K562 (cell line): ENCODE data around the gene CCDC174. TPM values are rescaled to one million over a fixed set of nuclear protein-coding genes. Genes with fewer than 3 reads are reported as not detected.
A peak's percentile ranks its signal among the peaks of the same experiment; 100 is the strongest.

Experiments
- ATF1 ChIP-seq, 2 experiments: fragments of 450-650 bp in 1 of 2; IDR thresholded peaks; 2 replicates each; pipeline ENCODE4 v1.6.1; 2016; ENCODE audit warnings: missing compliant biosample characterization in 1 of 2, missing genetic modification characterization in 1 of 2
- E2F6 ChIP-seq, 2 experiments: IDR thresholded peaks; 2 replicates each; pipeline ENCODE4 v1.6.1; 2011; ENCODE audit warnings: borderline replicate concordance in 1 of 2, control low read depth in 1 of 2, low read depth in 1 of 2, low read length in 1 of 2, mild to moderate bottlenecking in 1 of 2, mixed read lengths in 1 of 2, moderate library complexity in 1 of 2; ENCODE audit not compliant: insufficient read depth in 1 of 2, insufficient read length in 1 of 2, poor library complexity in 1 of 2, severe bottlenecking in 1 of 2; ENCODE audit errors: extremely low read depth in 1 of 2
- HNRNPUL1 ChIP-seq: fragments of 200-400 bp; formaldehyde crosslinking; IDR thresholded peaks from 2 replicates; pipeline ENCODE4 v1.6.1; 2017; ENCODE audit warnings: low read length
- NRF1 ChIP-seq, 2 experiments: fragments of 450-650 bp; IDR thresholded peaks in 1 of 2; conservative IDR thresholded peaks in 1 of 2; 2 replicates each; pipeline ENCODE4 v1.6.1; 2014; ENCODE audit warnings: mild to moderate bottlenecking in 2 of 2
- SIN3B ChIP-seq: fragments of 450-650 bp; IDR thresholded peaks from 2 replicates; pipeline ENCODE4 v1.6.1; 2017; ENCODE audit warnings: low read depth, mild to moderate bottlenecking, moderate library complexity
- STAT5B ChIP-seq: fragments of 250-450 bp; sonication (Bioruptor Pico); IDR thresholded peaks from 2 replicates; pipeline ENCODE4 v1.8.0; 2021; ENCODE audit warnings: mild to moderate bottlenecking, inconsistent platforms
- ZNF133 ChIP-seq: fragments of 250-450 bp; sonication (Bioruptor Pico); IDR thresholded peaks from 2 replicates; pipeline ENCODE4 v1.4.0; 2020; ENCODE audit warnings: mild to moderate bottlenecking
- ZNF23 ChIP-seq: fragments of 250-450 bp; sonication (Bioruptor Pico); IDR thresholded peaks from 2 replicates; pipeline ENCODE4 v1.4.0; 2020; ENCODE audit warnings: mild to moderate bottlenecking
- ZNF592 ChIP-seq: fragments of 450-650 bp; IDR thresholded peaks from 2 replicates; pipeline ENCODE4 v1.6.1; 2017; ENCODE audit warnings: antibody characterized with exemption, mild to moderate bottlenecking
- ZNF639 ChIP-seq, 2 experiments: fragments of 200-800 bp in 1 of 2; sonication (Bioruptor generic) in 1 of 2; sonication (generic) in 1 of 2; formaldehyde crosslinking in 1 of 2; IDR thresholded peaks in 1 of 2; conservative IDR thresholded peaks in 1 of 2; 2 replicates each; pipeline versions ENCODE4 v1.5.0 to v1.6.1; 2016 to 2020; ENCODE audit warnings: missing compliant biosample characterization in 1 of 2, missing genetic modification characterization in 1 of 2, missing genetic modification reagents in 1 of 2
- polyA plus RNA-seq, 8 experiments: library from polyadenylated mRNA; depleted of rRNA in 4 of 8; stranded (reverse) in 5 of 8; unstranded in 3 of 8; fragments of >200 nt; fragmentation: Nextera tagmentation in 2 of 8; fragmentation: Illumina TruSeq in 1 of 8; extraction: Ambion mirVana in 2 of 8; extraction: Trizol in 1 of 8; gene quantifications; 2 replicates each; pipeline versions ENCODE4 v1.2.1 to v1.2.3, GENCODE V29; 2011 to 2014; ENCODE audit warnings: inconsistent platforms in 1 of 8, missing spikeins in 1 of 8
- total RNA-seq, 7 experiments: library from RNA; depleted of rRNA in 6 of 7; stranded (reverse); fragments of >200 nt in 6 of 7; fragmentation: Illumina TruSeq in 2 of 7; extraction: Trizol in 2 of 7; gene quantifications; 2 replicates each; pipeline versions ENCODE4 v1.2.1 to v1.2.3, GENCODE V29; 2011 to 2021; ENCODE audit warnings: low replicate concordance in 1 of 7

Gene CCDC174
- total and polyA plus RNA-seq, 9 of the 15 experiments (the other 6 are each of a cell fraction or from before 2014, with no cell fraction given): 7.4 to 41.0 (median 28.5) TPM

GRCh38 chr3:14651440-14652251 is at the start of gene CCDC174 (continued):
- TF ChIP-seq ATF1 (CRISPR knock-in tag; IDR thresholded peaks at IDR 0.05) (peak; percentile 86; the same call in 1 of the 2 replicates), ATF1 (tag; IDR thresholded peaks at IDR 0.05) (peak; percentile 98), STAT5B (no peak), ZNF133 (CRISPR knock-in tag) (no peak), SIN3B (peak; percentile 93), HNRNPUL1 (no peak), ZNF23 (no peak), E2F6 (IDR thresholded peaks at IDR 0.05; ENCODE audit: borderline replicate concordance in 1 of 2, extremely low read depth in 1 of 2, insufficient read depth in 1 of 2, insufficient read length in 1 of 2, low read depth in 1 of 2, low read length in 1 of 2, poor library complexity in 1 of 2, severe bottlenecking in 1 of 2) (no peak), NRF1 (conservative IDR thresholded peaks at IDR 0.05 in 1 of 2, IDR thresholded peaks at IDR 0.05 in 1 of 2) (peak; percentile 93 to 95), ZNF592 (no peak), ZNF639 (CRISPR knock-in tag; conservative IDR thresholded peaks at IDR 0.05 in 1 of 2, IDR thresholded peaks at IDR 0.05 in 1 of 2) (peak in 1 of 2 experiments; percentile 97; a peak in 2 of 4 replicates)
